ENCODE measurements around the gene HTRA3. TPM values are rescaled to one million over a fixed set of nuclear protein-coding genes. Genes with fewer than 3 reads are reported as not detected.

Gene HTRA3
- total and polyA plus RNA-seq, 2 of the 8 experiments (the other 6 are each of a cell fraction or from before 2014, with no cell fraction given) = 3.2 to 5.8 TPM

- TF ChIP-seq ATF3 (IDR thresholded peaks at IDR 0.05; ENCODE audit: insufficient read depth, low read depth, low read length) = no peak
- TF ChIP-seq BRCA1 (IDR thresholded peaks at IDR 0.05; ENCODE audit: low read depth, low read length) = no peak
- no peak for TF ChIP-seq TCF12 (IDR thresholded peaks at IDR 0.05; ENCODE audit: low read depth, low read length)
Observed at GRCh38 chr4:8236920-8237195, 32.7 kb upstream of the HTRA3 start (continued).

Measured in H1 (cell line).